SK-N-SH (cell line): Measurements from ENCODE around the gene HLA-B. TPM values are rescaled to one million over a fixed set of nuclear protein-coding genes. Genes with fewer than 3 reads are reported as not detected.

ENCODE experiments used
- CTCF ChIA-PET: fragments of 300-600, 350-600 bp; formaldehyde crosslinking; extraction: SDS; loops from one replicate; lab custom pipeline; 2021; lab: Yijun Ruan, JAX
- POLR2A ChIA-PET: fragments of 350-600 bp; sonication (Branson Sonifier 250); formaldehyde crosslinking; extraction: SDS; loops from one replicate; lab custom pipeline; 2020; ENCODE audit warnings: antibody characterized with exemption, inconsistent platforms; lab: Yijun Ruan, JAX
- DNase-seq: peaks from one replicate; pipeline ENCODE4 v3.0.0; 2012
- H2AFZ ChIP-seq: fragments of 200-600 bp; sonication (generic); 2 replicates; pipeline ENCODE4 v1.8.1; 2016; ENCODE audit warnings: antibody characterized with exemption, mild to moderate bottlenecking, low read depth
- H3F3A ChIP-seq: fragments of 200-600 bp; sonication (generic); replicated peaks from 2 replicates; pipeline ENCODE3; 2016; ENCODE audit warnings: antibody characterized with exemption, mild to moderate bottlenecking; ENCODE audit not compliant: insufficient read depth
- H3K27ac ChIP-seq, 2 experiments: fragments of 200-500 bp in 1 of 2; fragments of 200-600 bp in 1 of 2; sonication (Bioruptor generic) in 1 of 2; sonication (generic), shearing (Covaris generic) in 1 of 2; 2 replicates each; pipeline versions ENCODE4 v1.5.1 to v1.6.1; 2014 to 2016; ENCODE audit warnings: low read depth in 2 of 2, inconsistent platforms in 1 of 2, low read length in 1 of 2, mild to moderate bottlenecking in 1 of 2, mixed read lengths in 1 of 2
- H3K27me3 ChIP-seq: fragments of 200-600 bp; sonication (generic), shearing (Covaris generic); 2 replicates; pipeline ENCODE4 v1.6.1; 2016; ENCODE audit warnings: mixed run types; ENCODE audit not compliant: insufficient read depth
- H3K36me3 ChIP-seq, 2 experiments: fragments of 200-500 bp in 1 of 2; fragments of 200-600 bp in 1 of 2; sonication (Bioruptor generic) in 1 of 2; sonication (generic) in 1 of 2; replicated peaks in 1 of 2; 2 replicates each; pipeline versions ENCODE3 to v1.5.1; 2014 to 2016; ENCODE audit warnings: low read length in 1 of 2, mild to moderate bottlenecking in 1 of 2; ENCODE audit not compliant: insufficient read depth in 2 of 2, control insufficient read depth in 1 of 2
- H3K4me1 ChIP-seq, 2 experiments: fragments of 200-500 bp in 1 of 2; fragments of 200-600 bp in 1 of 2; sonication (Bioruptor generic) in 1 of 2; sonication (generic), shearing (Covaris generic) in 1 of 2; 2 replicates each; pipeline versions ENCODE4 v1.5.1 to v1.6.1; 2014 to 2016; ENCODE audit warnings: low read depth in 1 of 2, low read length in 1 of 2, mixed run types in 1 of 2; ENCODE audit not compliant: insufficient read depth in 2 of 2, control insufficient read depth in 1 of 2
- H3K4me2 ChIP-seq: fragments of 200-600 bp; sonication (generic), shearing (Covaris generic); 2 replicates; pipeline ENCODE4 v1.6.1; 2017; ENCODE audit warnings: mixed run types
- H3K4me3 ChIP-seq, 2 experiments: fragments of 200-500 bp in 1 of 2; fragments of 200-600 bp in 1 of 2; sonication (Bioruptor generic) in 1 of 2; sonication (generic), shearing (Covaris generic) in 1 of 2; 2 replicates each; pipeline versions ENCODE4 v1.5.1 to v1.8.1; 2014 to 2016; ENCODE audit warnings: low read depth in 2 of 2, inconsistent platforms in 1 of 2, low read length in 1 of 2, mild to moderate bottlenecking in 1 of 2, mixed read lengths in 1 of 2, moderate library complexity in 1 of 2
- H3K79me2 ChIP-seq: fragments of 200-600 bp; sonication (generic); 2 replicates; pipeline ENCODE4 v1.8.1; 2017; ENCODE audit warnings: mild to moderate bottlenecking; ENCODE audit not compliant: insufficient read depth
- H3K9ac ChIP-seq: fragments of 200-600 bp; sonication (generic); 2 replicates; pipeline ENCODE4 v1.6.1; 2017; ENCODE audit warnings: mixed run types
- H3K9me2 ChIP-seq: fragments of 200-600 bp; sonication (generic); 2 replicates; pipeline ENCODE4 v1.6.1; 2017; ENCODE audit warnings: mixed run types
- H3K9me3 ChIP-seq: fragments of 200-600 bp; sonication (generic); 2 replicates; pipeline ENCODE4 v1.6.1; 2017; ENCODE audit warnings: mixed run types, mild to moderate bottlenecking, moderate library complexity
- H4K20me1 ChIP-seq: fragments of 200-600 bp; sonication (generic); 2 replicates; pipeline ENCODE4 v1.6.1; 2017; ENCODE audit warnings: mild to moderate bottlenecking, mixed run types; ENCODE audit not compliant: insufficient read depth
- CHD2 ChIP-seq: fragments of 150-350 bp; IDR thresholded peaks from 2 replicates; pipeline ENCODE4 v1.6.1; 2018; ENCODE audit warnings: low read length; ENCODE audit not compliant: partially characterized antibody
- ELF1 ChIP-seq: IDR thresholded peaks from 2 replicates; pipeline ENCODE4 v1.4.0; 2012
- EP300 ChIP-seq, 2 experiments: IDR thresholded peaks; 2 replicates each; pipeline versions ENCODE4 v1.4.0 to v1.6.1; 2012; ENCODE audit warnings: borderline replicate concordance in 1 of 2, low read depth in 1 of 2, low read length in 1 of 2
- EZH2phosphoT487 ChIP-seq: fragments of 200-600 bp; sonication (generic); IDR thresholded peaks from 2 replicates; pipeline ENCODE4 v1.6.1; 2017; ENCODE audit warnings: low read depth, mixed run types, mild to moderate bottlenecking, antibody characterized with exemption, moderate library complexity, borderline replicate concordance
- FOSL2 ChIP-seq: IDR thresholded peaks from 2 replicates; pipeline ENCODE4 v1.4.0; 2012; ENCODE audit warnings: low read depth, mild to moderate bottlenecking, moderate library complexity, borderline replicate concordance
- FOXM1 ChIP-seq: IDR thresholded peaks from 2 replicates; pipeline ENCODE4 v1.4.0; 2012; ENCODE audit warnings: low read depth, mild to moderate bottlenecking
- JUND ChIP-seq: IDR thresholded peaks from 2 replicates; pipeline ENCODE4 v1.4.0; 2012
- MEF2A ChIP-seq: IDR thresholded peaks from 2 replicates; pipeline ENCODE4 v1.4.0; 2012; ENCODE audit warnings: low read depth, borderline replicate concordance
- NRF1 ChIP-seq: IDR thresholded peaks from 2 replicates; pipeline ENCODE4 v1.6.1; 2012; ENCODE audit warnings: low read depth, mild to moderate bottlenecking, low read length
- POLR2AphosphoS5 ChIP-seq: IDR thresholded peaks from 2 replicates; pipeline ENCODE4 v1.6.1; 2012; ENCODE audit warnings: low read depth, low read length
- RCOR1 ChIP-seq: fragments of 150-350 bp; IDR thresholded peaks from 2 replicates; pipeline ENCODE4 v1.6.1; 2017; ENCODE audit warnings: antibody characterized with exemption, low read length
- RFX5 ChIP-seq: IDR thresholded peaks from 2 replicates; pipeline ENCODE4 v1.6.1; 2012; ENCODE audit warnings: mild to moderate bottlenecking, improper control_type of control experiment, low read length
- RXRA ChIP-seq: IDR thresholded peaks from 2 replicates; pipeline ENCODE4 v1.4.0; 2012; ENCODE audit warnings: low read depth, mild to moderate bottlenecking, borderline replicate concordance
- SIN3A ChIP-seq: IDR thresholded peaks from 2 replicates; pipeline ENCODE4 v1.6.1; 2012; ENCODE audit warnings: low read depth, mild to moderate bottlenecking, low read length, moderate library complexity, borderline replicate concordance
- SMC3 ChIP-seq: IDR thresholded peaks from 2 replicates; pipeline ENCODE4 v1.6.1; 2012; ENCODE audit warnings: low read depth, low read length, improper control_type of control experiment
- TCF12 ChIP-seq: IDR thresholded peaks from 2 replicates; pipeline ENCODE4 v1.4.0; 2012
- TEAD4 ChIP-seq: IDR thresholded peaks from 2 replicates; pipeline ENCODE4 v1.4.0; 2012; ENCODE audit warnings: mild to moderate bottlenecking, borderline replicate concordance; ENCODE audit not compliant: insufficient read depth
- WGBS: methylation state at CpG from one replicate; pipeline ENCODE4 v1.1.6; 2017; ENCODE audit warnings: low lambda C conversion rate; 5-methylcytosine and 5-hydroxymethylcytosine counted together
- polyA plus RNA-seq, 3 experiments: library from polyadenylated mRNA; depleted of rRNA; stranded (reverse); fragments of >200 nt; gene quantifications; 2 replicates each; pipeline ENCODE4 v1.2.3, GENCODE V29; 2012
- TF ChIP-seq, protein P1 (sequence below): IDR thresholded peaks from 2 replicates; pipeline ENCODE4 v1.4.0; 2012; ENCODE audit warnings: low read depth
- TF ChIP-seq, protein P2 (sequence below): fragments of 200-600 bp; sonication (generic); IDR thresholded peaks from 2 replicates; pipeline ENCODE4 v1.6.1; 2017; ENCODE audit warnings: antibody characterized with exemption, mild to moderate bottlenecking, moderate library complexity
- TF ChIP-seq, protein P3 (sequence below): IDR thresholded peaks from 2 replicates; pipeline ENCODE4; 2012
- TF ChIP-seq, protein P4 (sequence below): IDR thresholded peaks from 2 replicates; pipeline ENCODE4 v1.4.0; 2012; ENCODE audit warnings: low read depth, borderline replicate concordance

Gene HLA-B
- polyA plus RNA-seq, 1 of the 3 experiments (the other 2 are of a cell fraction) = 18.7 TPM

DNA sequence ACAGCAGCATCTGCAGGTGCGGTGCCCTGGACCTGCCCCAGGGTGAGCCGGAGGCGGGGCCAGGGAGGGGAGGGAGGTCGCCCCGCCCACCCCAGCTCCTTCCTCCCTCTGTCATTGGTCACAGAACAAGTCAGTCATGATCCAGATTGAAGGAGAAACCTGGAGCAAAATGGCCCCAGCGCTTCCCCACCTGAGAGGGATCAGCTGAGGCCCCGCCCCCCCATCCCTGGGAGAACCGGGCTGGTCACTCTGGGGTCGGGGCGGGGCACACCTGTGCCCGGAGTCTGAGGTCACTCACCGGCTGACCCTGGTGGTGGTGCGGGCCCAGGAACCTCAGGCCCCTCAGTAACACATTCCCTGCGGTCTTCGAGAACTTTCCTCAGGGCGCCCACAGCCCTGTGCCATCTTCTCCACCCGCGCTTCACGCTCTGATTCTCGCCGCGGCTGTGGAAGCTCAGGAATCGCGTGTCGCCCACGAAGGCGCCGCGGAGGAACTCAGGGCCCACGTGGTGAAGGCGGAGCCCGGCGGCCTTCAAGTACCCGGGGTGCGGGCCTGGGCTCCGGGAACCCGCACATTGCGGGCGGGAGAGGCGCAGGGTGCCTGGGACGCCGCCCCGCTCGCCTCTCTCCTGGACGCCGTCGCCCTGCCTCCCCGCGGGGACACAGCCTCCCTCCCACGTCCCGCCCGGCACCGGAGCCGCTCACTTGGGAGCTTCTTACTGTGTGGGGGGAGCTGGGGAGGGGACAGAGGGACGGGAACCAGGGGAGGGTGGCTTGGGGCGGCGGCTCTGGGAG is 48.7 kb downstream of the HLA-B start:
- no peaks in the 10 kb centered on the region for H3K79me2 ChIP-seq
- TF ChIP-seq RXRA = no peak
- TF ChIP-seq RCOR1 = no peak
- TF ChIP-seq EP300 (IDR thresholded peaks at IDR 0.05; ENCODE audit: borderline replicate concordance in 1 of 2, low read depth in 1 of 2, low read length in 1 of 2) = no peak
- TF ChIP-seq, protein P1, sequence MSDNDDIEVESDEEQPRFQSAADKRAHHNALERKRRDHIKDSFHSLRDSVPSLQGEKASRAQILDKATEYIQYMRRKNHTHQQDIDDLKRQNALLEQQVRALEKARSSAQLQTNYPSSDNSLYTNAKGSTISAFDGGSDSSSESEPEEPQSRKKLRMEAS = no peak
- no peak for TF ChIP-seq MEF2A
- TF ChIP-seq, protein P2, sequence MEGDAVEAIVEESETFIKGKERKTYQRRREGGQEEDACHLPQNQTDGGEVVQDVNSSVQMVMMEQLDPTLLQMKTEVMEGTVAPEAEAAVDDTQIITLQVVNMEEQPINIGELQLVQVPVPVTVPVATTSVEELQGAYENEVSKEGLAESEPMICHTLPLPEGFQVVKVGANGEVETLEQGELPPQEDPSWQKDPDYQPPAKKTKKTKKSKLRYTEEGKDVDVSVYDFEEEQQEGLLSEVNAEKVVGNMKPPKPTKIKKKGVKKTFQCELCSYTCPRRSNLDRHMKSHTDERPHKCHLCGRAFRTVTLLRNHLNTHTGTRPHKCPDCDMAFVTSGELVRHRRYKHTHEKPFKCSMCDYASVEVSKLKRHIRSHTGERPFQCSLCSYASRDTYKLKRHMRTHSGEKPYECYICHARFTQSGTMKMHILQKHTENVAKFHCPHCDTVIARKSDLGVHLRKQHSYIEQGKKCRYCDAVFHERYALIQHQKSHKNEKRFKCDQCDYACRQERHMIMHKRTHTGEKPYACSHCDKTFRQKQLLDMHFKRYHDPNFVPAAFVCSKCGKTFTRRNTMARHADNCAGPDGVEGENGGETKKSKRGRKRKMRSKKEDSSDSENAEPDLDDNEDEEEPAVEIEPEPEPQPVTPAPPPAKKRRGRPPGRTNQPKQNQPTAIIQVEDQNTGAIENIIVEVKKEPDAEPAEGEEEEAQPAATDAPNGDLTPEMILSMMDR = no peak
- TF ChIP-seq, protein P3, sequence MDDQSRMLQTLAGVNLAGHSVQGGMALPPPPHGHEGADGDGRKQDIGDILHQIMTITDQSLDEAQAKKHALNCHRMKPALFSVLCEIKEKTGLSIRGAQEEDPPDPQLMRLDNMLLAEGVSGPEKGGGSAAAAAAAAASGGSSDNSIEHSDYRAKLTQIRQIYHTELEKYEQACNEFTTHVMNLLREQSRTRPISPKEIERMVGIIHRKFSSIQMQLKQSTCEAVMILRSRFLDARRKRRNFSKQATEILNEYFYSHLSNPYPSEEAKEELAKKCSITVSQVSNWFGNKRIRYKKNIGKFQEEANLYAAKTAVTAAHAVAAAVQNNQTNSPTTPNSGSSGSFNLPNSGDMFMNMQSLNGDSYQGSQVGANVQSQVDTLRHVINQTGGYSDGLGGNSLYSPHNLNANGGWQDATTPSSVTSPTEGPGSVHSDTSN = no peak
- TF ChIP-seq ELF1 = no peak
- TF ChIP-seq TEAD4 = no peak
- no peak for TF ChIP-seq RFX5
- TF ChIP-seq CHD2 = no peak
- no peak for TF ChIP-seq SMC3
- no peaks in the 10 kb centered on the region for H3K36me3 ChIP-seq
- no peak overlapping the region for H3K9ac ChIP-seq
- no peaks in the 10 kb centered on the region for H3K9me3 ChIP-seq
- H2AFZ ChIP-seq = no peak overlapping the region
- no peaks in the 10 kb centered on the region for H3F3A ChIP-seq
- WGBS = 10% methylated on average over 2 of the region's 57 CpGs
- POLR2A ChIA-PET = no interaction called here
- H3K27ac ChIP-seq = no peak overlapping the region
- CTCF ChIA-PET = interaction anchor here (0.8 kb wide), 1 partner anchor 58 kb away, joined by 3 read pairs; no protein-coding TSS in a partner anchor
- no peak for DNase-seq
- no peaks in the 10 kb centered on the region for H4K20me1 ChIP-seq
- no peak overlapping the region for H3K4me2 ChIP-seq
- H3K4me1 ChIP-seq = no peaks in the 10 kb centered on the region
- no peaks in the 10 kb centered on the region for H3K9me2 ChIP-seq
- H3K4me3 ChIP-seq = no peak overlapping the region
- peaks cover 37% of the 10 kb centered on the region; the same call in 1 of the 2 replicates for H3K27me3 ChIP-seq

DNA sequence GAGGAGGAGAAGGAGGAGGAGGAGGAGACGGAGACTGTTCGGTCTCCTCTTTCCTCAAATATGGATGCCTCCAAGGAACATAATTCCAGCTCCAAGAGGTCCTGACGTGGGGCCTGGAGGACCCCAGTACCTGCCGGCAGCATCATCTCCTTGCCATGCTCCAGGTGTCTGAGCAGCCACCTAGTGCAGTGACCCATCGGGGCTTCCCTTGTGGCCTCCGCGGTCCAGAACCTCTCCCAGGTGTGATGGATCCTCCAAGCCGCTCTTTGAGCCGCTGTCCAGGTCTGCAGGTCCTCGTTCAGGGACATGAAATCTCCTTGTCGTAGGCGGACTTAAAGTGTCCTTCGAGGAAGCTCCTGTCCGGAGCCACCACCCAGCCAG is 49.3 kb downstream of the HLA-B start:
- Histone ChIP-seq H3F3A (no peaks in the 10 kb centered on the region), H3K9me2 (no peaks in the 10 kb centered on the region), H3K27ac (no peak overlapping the region), H3K27me3 (peaks cover 34% of the 10 kb centered on the region; the same call in 1 of the 2 replicates), H3K9me3 (no peaks in the 10 kb centered on the region), H3K36me3 (no peaks in the 10 kb centered on the region), H3K4me2 (no peak overlapping the region), H2AFZ (no peak overlapping the region), H3K9ac (no peak overlapping the region), H3K4me1 (no peaks in the 10 kb centered on the region), H4K20me1 (no peaks in the 10 kb centered on the region), H3K4me3 (no peak overlapping the region), H3K79me2 (no peaks in the 10 kb centered on the region)
- 15% methylated on average over 6 of the region's 14 CpGs for WGBS
- DNase-seq = no peak
- POLR2A ChIA-PET = no interaction called here
- CTCF ChIA-PET = interaction anchor here (0.8 kb wide), 1 partner anchor 59 kb away, joined by 3 read pairs; no protein-coding TSS in a partner anchor
- no peak for TF ChIP-seq EZH2phosphoT487
- no peak for TF ChIP-seq ELF1
- no peak for TF ChIP-seq FOSL2
- TF ChIP-seq, protein P1 = no peak
- TF ChIP-seq POLR2AphosphoS5 = no peak
- TF ChIP-seq RFX5 = no peak
- no peak for TF ChIP-seq TCF12
- no peak for TF ChIP-seq SIN3A
- no peak for TF ChIP-seq JUND
- no peak for TF ChIP-seq NRF1
- TF ChIP-seq RCOR1 = no peak
- TF ChIP-seq, protein P4, sequence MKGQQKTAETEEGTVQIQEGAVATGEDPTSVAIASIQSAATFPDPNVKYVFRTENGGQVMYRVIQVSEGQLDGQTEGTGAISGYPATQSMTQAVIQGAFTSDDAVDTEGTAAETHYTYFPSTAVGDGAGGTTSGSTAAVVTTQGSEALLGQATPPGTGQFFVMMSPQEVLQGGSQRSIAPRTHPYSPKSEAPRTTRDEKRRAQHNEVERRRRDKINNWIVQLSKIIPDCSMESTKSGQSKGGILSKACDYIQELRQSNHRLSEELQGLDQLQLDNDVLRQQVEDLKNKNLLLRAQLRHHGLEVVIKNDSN = no peak
- TF ChIP-seq, protein P2 = no peak
- TF ChIP-seq FOXM1 = no peak
- no peak for TF ChIP-seq RXRA
